ENCODE results near the gene NR2E3.
"Not testable (repeated sequence)": the region's sequence is repeated elsewhere in the genome, so short reads cannot be mapped to it uniquely, and the experiment has no call there.

NR2E3 gene

DNA sequence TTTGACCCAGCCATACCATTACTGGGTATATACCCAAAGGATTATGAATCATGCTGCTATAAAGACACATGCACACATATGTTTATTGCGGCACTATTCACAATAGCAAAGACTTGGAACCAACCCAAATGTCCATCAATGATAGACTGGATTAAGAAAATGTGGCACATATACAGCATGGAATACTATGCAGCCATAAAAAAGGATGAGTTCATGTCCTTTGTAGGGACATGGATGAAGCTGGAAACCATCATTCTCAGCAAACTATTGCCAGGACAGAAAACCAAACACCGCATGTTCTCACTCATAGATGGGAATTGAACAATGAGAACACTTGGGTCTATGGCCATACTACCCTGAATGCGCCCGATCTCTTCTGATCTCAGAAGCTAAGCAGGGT, 47.9 kb downstream of the NR2E3 start:
- not testable (repeated sequence) for H3K9me3 ChIP-seq (ENCODE audit: control insufficient read depth, low read length); H3K36me3 ChIP-seq (ENCODE audit: control insufficient read depth, insufficient read depth, low read length); H3K27ac ChIP-seq (ENCODE audit: low read depth, low read length, severe bottlenecking); H3K4me1 ChIP-seq (ENCODE audit: control insufficient read depth, insufficient read depth, low read length, poor library complexity, severe bottlenecking); H3K4me3 ChIP-seq (ENCODE audit: extremely low read depth, insufficient read depth, low read length, poor library complexity, severe bottlenecking)
- 100% methylated on average over 1 of the region's 4 CpGs; no CpG with 5 or more reads in 1 of the 2 experiments for WGBS, 2 experiments (ENCODE audit: insufficient coverage in 2 of 2)

Measured in mesodermal cell (in vitro differentiated cells).